GM19397 (cell line): ENCODE results near the gene MISP3.

Source experiments
- ATAC-seq: cut with Tn5 transposase; IDR thresholded peaks from one replicate; pipeline ENCODE4 v1.9.1; 2021; ENCODE audit warnings: mild to moderate bottlenecking, moderate library complexity; ENCODE audit not compliant: unreplicated experiment

MISP3 gene

DNA sequence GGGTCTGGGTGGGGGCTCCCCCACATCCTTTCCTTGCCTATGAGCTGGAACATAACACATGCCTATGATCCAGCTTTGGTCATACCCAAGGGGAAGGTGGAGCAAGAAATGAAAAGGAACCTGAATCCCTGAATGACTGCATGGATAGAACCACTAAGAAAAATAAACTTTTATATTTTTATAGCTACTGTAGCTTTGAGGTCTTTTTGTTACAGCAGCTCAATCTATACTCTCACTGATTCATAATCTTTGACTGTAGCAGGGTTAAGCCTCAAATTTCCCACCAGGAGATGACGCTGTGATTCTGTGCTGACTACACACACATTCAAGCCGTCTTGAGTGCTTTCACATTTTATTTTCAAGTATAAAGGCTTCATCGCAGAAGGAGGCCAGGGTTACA lies 19.6 kb upstream of the MISP3 start:
- ATAC-seq = no peak

DNA sequence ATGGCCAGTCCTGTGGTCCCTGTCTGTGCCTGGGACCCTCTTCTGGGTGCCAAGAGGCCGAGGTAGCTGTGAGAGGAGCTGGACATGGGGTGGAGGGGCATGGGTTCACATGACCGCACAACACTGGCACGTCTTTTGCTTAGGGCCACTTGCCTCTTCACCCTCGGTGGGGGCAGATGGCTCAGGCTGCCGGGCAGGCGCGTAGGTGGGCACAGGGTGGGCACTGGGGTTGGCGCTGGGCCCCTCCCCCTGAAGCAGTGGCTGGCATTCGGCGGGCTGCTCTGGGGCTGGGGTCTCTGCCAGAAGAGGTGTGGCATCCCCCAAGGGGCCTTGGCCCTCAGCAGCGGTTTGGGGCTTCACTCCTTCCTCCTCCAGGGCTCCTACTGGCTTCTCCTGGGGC lies 19.1 kb upstream of the MISP3 start:
- no peak for ATAC-seq

DNA sequence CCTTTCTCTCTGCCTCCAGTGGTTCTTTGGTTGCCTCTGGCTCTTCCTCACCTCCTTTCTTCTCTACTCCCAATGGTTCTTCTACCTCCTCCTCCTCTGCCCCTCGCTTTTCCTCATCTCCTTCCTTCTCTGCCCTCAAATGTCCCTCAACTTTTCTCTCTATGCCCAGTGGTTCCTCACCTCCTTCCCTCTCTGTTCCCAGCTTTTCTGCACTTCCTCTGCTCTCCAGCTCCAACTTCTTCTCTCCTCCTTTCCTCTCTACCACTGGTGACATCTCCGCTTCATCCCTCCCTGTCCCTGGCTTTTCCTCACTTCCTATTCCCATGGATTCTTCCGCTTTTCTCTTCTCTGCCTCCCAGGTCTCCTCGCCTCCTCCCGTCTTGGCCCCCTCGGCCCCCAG lies 18.5 kb upstream of the MISP3 start:
- ATAC-seq = no peak

DNA sequence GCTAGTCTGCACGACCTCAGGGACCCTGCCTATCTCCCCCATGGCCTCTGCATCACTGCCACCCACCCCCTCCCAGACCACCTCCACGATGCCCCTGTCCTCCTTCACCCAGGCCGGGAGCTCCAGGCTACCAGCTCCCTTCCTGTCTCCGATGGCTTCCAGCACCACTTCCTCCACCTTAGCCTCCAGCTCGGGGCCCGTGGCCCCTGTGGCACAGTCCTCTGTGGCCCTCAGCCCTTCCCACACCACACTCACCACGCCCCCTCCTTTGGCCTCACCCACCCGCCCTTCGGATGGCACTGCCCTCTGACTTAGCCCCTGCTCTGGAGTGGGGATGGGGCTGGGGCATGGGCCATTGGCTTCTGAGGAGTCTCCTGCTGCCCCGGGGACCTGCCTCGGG lies 17.9 kb upstream of the MISP3 start:
- ATAC-seq = no peak

DNA sequence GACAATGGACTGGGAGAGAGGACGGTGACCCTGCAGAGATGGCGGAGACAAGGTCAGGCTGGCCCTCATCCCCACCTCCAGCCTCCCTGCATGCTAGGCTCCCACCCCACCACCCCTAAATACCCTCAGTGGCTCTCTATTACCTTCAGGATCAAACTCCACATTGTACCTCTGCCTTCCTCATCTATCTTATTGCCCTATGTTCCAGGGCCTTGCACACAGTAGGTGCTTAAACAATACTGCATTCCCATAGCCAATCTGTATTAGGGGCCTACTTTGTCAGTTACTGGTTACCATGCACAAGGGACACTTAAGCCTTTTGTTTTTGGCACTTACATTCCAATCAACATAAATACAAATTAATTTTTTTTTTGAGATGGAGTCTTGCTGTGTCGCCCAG lies 17.2 kb upstream of the MISP3 start:
- ATAC-seq = no peak

DNA sequence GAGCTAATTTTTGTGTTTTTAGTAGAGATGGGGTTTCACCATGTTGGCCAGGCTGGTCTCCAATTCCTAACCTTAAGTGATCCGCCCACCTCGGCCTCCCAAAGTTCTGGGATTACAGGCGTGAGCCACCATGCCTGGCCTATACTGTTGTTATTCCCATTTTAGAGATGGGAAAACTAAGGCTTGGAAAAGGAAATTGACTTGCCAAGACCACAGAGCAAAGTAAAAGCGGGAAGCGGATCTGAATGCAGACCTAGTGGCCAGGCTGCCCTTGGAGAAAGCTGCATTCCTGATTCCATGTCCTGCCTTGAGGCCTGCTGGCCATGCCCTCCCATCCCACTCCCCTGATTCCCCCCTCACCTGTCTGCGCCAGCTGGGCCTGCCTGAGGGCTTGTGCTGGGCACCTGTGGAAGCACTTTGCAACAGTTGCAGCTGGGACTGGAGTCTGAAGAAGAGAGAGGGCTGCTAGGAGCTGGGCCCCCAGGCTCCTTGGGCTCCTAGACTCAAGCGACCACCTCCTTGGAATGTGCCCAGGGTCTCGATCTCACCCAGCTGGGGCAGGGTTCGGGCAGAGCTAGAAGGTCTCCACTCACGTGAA lies 16.4 kb upstream of the MISP3 start:
- ATAC-seq = no peak

DNA sequence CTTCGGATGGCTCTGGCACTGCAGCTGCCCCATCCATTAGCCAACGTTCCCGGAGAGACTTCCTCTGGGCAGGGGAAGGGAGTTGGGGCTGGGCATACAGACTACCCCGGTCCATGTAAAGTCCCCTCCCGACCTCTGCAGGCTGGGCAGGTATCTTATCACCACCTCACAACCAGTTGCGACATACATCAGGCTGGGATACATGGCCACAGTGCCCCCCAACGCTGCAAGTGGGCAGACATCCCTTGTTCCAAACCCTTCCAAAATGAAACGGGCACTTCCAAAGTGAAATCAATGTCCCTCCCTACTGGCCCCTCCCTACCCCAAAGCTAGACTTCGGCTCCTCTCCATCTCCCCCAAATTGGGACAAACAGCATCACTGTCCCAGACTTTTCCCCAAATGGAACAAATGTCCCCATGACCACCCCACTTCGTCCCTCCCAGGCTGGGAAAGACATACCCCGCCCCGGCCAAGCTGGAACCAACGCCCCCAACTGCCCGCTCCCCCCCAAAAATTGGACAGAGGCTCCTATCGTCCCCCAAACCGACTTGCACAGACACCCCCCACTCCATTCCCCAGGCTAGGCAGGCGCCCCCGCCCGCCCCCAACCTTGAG lies 15.7 kb upstream of the MISP3 start:
- ATAC-seq = no peak

DNA sequence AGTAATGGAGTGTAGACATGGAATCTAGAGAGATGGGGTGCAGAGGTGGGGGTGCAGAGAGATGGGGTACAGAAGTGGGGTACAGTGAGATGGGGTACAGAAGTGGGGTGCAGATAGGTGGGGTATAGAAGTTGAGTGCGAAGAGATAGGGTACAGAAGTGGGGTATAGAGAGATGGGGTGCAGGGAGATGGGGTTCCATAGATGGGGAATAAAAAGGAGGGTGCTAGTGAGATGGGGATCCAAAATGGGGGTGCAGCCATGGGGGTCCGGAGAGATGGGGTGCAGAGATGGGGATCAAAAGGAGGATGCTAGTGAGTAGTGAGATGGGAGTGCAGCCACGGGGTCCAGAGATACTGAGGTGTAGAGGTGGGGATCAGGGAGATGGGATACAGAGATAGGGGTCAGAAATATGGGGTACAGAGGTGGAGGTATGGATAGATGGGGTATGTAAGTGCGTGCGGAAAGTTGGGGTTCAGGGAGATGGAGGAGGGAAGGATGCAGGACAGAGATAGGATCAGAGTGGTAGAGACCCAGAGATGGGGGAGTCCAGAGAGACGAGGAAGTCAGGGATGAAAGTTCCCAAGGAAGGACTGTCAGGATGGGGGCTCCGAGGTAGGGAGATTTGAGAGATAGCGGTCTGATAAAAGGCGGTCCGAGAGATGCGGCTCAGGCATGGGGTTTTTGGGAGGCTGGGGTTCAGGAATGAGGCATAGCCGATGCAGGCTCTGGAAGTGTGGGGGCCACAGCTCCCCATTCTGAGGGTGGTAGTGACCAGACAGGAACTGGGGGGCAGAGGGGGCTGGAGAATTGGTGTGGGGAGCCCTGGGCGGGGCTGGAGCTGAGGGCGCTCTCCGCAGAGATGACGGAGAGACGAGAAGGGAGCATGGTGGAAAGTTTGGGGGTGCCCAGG lies 14.1 kb upstream of the MISP3 start:
- no peak for ATAC-seq

DNA sequence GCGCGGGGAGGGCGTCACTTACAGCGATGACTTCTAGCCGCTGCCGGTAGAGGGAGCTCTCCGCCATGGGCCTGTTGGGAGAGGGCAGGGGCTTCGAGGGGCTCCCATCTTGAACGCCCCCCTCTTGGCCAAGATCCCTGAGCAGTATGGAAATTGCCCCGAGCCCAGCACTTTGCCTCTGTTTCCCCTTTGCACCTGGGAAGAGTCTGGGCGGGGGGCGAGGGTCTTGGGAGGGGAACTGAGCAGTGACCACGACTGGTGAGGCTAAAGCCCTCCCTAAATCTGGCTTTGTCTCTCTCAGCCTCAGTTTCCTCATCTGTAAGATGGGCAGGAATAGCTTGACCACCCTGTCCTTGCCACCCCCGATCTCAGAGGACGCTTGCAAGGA lies 13.5 kb upstream of the MISP3 start:
- ATAC-seq = no peak

DNA sequence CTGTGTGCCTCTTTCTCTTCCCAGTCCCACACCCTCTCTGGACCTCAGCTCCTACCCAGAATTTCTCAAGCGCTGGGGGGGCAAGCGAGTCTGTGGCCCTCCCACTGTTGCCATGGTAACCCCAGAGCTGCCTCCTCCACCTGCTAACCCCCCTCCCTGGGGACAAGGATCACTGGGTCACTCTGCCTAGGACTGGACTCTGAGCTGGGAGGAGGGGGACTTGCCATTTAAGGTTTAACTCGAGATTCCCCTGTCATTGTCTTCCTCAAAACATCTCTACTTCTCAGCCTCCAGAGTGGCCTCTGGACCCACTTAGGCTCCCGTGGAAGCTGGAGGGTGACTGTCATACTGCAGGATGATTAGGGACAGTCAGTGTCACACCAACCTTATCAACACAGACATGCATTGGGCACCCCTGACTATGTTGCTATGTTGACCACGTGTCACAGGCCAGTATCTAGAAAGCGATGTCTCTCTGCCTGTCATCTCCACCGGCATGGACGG lies 12.9 kb upstream of the MISP3 start:
- no peak for ATAC-seq

DNA sequence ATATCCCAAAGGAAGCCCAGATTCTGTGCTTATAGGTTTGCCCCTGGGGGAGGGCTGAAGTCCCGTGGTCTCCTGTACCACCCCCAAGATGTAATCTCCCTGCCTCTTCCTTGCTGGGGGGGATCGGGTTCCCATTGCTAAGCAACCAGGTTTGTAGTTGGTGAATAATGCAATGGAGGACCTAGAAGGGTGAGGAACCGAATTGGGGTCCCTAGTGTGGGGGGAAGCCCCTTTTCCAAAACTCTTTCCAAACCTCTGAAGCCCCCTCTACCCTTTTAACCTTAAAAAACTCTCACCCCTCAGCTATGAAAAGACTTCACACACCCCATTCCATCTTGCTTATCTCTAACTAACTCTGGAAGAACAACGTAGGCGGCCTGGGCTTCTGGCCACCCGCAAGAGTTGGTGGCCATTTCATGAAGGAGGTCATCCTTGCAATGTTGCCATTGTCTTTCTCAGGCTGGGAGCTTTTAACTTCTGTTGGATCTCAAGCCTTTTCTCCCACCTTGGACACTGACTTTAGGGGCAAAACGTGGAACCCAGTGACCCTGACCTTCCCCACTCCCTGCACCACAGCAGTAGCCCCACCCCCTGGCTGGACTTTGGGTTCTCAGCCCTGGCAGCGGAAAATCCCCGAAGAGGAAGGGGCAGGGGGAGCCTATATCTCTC lies 11.4 kb upstream of the MISP3 start:
- ATAC-seq = no peak

DNA sequence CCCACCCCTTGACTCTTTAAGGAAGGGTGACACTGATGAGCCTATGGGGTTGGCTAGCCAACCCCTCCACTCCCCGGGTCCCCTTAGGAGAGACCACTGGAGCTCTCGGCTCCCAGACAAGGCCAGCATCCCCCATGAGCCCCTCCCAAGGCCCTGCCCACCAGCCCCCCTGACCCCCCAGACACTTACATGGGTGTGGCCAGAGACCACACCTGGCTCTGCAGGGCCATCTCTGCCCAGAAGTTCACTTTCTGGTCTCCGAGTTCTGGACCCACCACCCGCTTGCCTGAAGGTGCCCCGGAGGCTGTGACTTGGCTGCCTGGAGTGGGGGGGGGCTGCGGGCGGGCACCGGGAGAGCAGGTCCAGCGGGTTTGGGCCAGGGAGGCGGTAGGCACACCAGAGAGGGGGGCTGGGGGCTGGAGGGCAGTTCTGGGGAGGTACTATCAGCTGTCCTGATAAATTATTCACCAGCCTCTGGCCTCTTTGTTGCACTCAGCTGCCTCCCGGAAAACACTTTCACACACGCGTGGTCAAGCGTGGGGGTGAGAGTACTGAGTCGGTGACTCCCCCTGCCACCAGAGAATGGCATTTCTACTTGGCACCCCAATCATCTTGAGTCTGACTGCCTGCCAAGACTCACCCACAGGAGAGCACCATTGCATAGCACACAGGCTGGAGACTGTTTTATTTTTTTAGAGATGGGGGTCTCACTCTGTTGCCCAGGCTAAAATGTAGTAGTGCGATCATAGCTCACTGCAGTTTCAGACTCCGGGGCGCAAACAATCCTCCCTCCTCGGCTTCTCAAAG lies 10.6 kb upstream of the MISP3 start, which contains the start of gene PALM3:
Gene PALM3, minus strand, starts transcription at position 326 of the 807 bp plus-strand sequence. Its CDS starts 96 bp downstream, at position 230.
- no peak for ATAC-seq

DNA sequence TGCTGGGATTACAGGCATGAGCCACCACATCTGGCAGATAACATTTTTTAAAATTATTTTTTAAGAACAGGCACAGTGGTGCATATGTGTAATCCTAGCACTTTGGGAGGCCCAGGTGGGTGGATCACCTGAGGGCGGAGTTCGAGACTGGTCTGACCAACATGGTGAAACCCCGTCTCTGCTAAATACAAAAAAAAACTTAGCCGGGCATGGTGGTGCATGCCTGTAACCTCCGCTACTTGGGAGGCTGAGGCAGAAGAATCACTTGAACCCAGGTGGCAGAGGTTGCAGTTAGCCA lies 10.1 kb upstream of the MISP3 start:
- no peak for ATAC-seq

DNA sequence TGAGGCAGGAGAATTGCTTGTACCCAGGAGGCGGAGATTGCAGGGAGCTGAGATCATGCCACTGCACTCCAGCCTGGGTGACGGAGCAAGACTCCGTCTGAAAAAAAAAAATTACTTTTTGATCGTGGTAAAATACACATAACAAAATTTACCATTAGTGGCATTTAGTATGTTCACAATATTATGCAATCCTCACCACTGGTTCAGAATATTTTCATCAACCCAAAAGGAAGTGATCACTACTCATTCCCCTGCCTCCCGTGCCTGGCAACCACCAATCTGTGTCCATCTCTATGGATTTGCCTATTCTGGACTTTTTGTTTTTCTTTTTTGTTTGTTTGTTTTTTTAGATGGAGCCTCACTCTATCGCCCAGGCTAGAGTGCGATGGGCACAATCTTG lies 9.5 kb upstream of the MISP3 start:
- no peak for ATAC-seq

DNA sequence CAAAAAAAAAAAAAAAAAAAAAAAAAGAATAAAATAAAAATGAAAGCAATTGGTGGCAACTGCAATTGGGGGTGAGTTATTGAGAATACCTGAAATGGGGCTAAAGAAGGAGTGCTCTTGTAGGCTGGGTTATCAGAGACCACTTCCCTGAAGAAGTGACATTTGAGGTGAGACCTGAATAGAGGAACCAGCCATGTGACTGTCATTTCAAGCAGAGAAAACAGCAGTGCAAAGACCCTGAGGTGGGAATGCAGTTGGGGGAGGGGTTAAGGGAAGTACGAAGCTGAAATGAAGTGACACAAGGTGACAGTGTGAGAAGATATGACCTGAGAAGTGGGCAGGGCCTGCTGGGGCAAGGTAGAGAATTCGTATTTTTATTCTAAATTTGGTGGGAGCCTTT lies 6.5 kb upstream of the MISP3 start:
- ATAC-seq = no peak

DNA sequence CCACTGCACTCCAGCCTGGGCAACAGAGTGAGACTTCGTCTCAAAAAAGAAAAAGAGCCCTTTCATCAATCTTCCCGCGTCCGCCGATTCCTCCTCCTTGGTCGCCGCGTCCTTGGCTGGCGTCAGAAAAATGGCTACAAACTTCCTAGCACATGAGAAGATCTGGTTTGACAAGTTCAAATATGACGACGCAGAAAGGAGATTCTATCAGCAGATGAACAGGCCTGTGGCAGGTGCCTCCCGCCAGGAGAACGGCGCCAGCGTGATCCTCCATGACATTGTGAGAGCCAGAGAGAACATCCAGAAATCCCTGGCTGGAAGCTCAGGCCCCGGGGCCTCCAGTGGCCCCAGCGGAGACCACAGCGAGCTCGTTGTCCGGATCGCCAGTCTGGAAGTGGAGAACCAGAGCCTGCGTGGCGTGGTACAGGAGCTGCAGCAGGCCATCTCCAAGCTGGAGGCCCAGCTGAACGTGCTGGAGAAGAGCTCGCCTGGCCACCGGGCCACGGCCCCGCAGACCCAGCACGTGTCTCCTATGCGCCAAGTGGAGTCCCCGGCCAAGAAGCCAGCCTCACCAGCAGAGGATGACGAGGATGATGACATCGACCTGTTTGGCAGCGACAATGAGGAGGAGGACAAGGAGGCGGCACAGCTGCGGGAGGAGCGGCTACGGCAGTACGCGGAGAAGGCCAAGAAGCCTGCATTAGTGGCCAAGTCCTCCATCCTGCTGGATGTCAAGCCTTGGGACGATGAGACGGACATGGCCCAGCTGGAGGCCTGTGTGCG lies 2.1 kb upstream of the MISP3 start:
- ATAC-seq = no peak

DNA sequence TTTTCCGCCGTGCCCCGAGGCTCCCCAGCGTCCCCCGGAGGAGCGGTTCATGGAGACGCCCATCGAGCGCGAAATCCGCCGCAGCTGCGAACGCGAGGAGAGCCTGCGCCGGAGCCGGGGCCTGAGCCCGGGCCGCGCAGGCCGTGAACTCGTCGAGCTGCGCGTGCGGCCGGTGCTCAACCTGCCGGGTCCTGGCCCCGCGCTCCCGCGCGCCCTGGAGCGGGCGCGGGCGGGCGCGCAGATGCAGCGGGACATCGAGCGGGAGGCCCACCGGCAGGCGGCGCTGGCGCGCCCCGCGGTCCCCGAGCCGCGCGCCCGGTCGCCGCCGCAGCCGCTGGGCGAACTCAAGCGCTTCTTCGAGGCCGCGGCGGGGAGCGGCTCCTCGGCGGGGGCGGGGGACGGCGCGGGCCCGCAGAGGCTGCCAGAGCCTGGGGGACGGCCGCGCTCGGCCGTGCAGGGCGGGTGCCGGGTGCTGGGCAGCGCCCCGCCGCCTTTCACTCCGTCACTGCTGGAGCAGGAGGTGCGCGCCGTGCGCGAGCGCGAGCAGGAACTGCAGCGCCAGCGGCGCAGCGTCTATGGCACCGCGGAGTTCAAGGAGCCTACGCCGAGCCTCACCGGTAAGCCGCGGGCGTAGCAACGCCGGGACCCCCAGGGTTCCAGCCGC lies 807 bp downstream of the MISP3 start:
- peak; percentile 54 for ATAC-seq

DNA sequence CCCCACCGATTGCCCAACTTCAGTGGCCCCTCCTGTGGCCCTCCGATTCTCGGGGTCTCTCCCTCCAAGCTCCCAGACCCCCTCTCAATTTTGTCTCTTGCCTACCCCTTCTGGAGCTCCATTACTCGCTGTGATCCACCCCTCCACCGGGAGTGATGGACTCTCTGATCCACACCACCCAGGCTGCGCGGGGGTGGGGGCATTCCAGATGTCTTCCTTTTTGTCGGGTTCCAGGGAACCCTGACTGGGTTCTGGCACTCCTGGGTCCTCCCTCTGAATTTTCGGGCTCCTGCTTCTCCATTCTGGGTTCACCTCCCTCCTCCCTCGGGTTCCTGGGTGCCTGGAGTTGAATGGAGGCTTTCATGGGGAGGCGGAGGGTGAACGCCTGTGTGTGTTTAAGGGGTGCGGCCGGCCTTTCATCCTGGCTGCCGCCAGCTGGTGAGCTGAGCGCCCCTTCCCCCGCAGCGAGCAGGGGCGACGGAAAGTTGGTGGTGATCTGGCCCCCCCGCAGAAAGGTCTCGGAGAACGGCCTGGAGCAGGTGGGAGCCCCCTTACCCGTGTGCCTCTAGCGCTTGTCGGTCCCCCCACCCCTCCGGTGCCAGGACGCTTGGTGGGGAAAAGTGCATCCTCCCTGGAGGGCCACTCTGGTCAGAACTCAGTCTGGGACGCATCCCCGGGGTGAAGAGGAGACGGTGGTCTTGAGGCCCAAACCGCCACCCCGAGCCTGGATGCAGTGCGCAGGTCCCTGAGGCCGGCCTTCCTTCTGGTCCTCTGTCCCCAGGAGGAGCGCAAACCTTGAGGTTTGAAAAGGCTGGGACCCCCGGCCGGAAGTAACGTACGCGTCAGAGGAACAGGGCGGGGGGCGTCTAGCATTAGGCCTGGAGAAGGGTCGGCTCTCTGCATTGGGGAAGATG lies 1.6 kb downstream of the MISP3 start:
- ATAC-seq = no peak
